ENCODE results near the gene ARID1A.

GRCh38 chr1:26794391-26794790, 98.6 kb downstream of the ARID1A start:
- TF ChIP-seq CTCF (conservative IDR thresholded peaks at IDR 0.05; ENCODE audit: low read length), result no peak
- TF ChIP-seq EZH2phosphoT487 (IDR thresholded peaks at IDR 0.05; ENCODE audit: borderline replicate concordance, low read depth, low read length), result no peak

All from OCI-LY7 (cell line).